Osteoblast (primary cell): ENCODE results near the gene OR1L1. TPM values are rescaled to one million over a fixed set of nuclear protein-coding genes. Genes with fewer than 3 reads are reported as not detected.

Experiments used
- DNase-seq: peaks from one replicate; pipeline ENCODE4 v3.0.0; 2011; ENCODE audit warnings: low spot score, mixed read lengths; ENCODE audit not compliant: insufficient read length; ENCODE audit errors: missing footprints
- H2AFZ ChIP-seq: 2 replicates; pipeline ENCODE4 v1.6.0; 2011; ENCODE audit warnings: mild to moderate bottlenecking, low read length
- H3K27ac ChIP-seq: 2 replicates; pipeline ENCODE4 v1.5.1; 2011; ENCODE audit warnings: mild to moderate bottlenecking, low read depth, low read length, moderate library complexity
- H3K27me3 ChIP-seq: 2 replicates; pipeline ENCODE4 v1.6.0; 2012; ENCODE audit warnings: mild to moderate bottlenecking, control low read depth, inconsistent platforms, low read length, moderate library complexity; ENCODE audit not compliant: insufficient read depth
- H3K36me3 ChIP-seq: 2 replicates; pipeline ENCODE4 v1.5.1; 2011; ENCODE audit warnings: mild to moderate bottlenecking, low read length, control low read depth, moderate library complexity; ENCODE audit not compliant: insufficient read depth
- H3K4me1 ChIP-seq: 2 replicates; pipeline ENCODE4 v1.5.1; 2011; ENCODE audit warnings: mild to moderate bottlenecking, low read length, control low read depth, moderate library complexity; ENCODE audit not compliant: insufficient read depth
- H3K4me2 ChIP-seq: 2 replicates; pipeline ENCODE4 v1.6.0; 2011; ENCODE audit warnings: mild to moderate bottlenecking, low read length; ENCODE audit not compliant: insufficient read depth
- H3K4me3 ChIP-seq: fragments of 200-600 bp; sonication (generic); 3 replicates; pipeline ENCODE4 v1.5.1; 2012; ENCODE audit warnings: mild to moderate bottlenecking, low read length, inconsistent platforms; ENCODE audit not compliant: insufficient read depth
- H3K79me2 ChIP-seq: 2 replicates; pipeline ENCODE4 v1.6.0; 2012; ENCODE audit warnings: mild to moderate bottlenecking, low read length, control low read depth, inconsistent platforms; ENCODE audit not compliant: insufficient read depth
- H3K9me3 ChIP-seq: 2 replicates; pipeline ENCODE4 v1.5.1; 2011; ENCODE audit warnings: low read depth, low read length, control low read depth
- H4K20me1 ChIP-seq: 2 replicates; pipeline ENCODE4 v1.6.0; 2012; ENCODE audit warnings: mild to moderate bottlenecking, low read length, control low read depth; ENCODE audit not compliant: insufficient read depth
- CTCF ChIP-seq: IDR thresholded peaks from 2 replicates; pipeline ENCODE4 v1.5.1; 2011; ENCODE audit warnings: mild to moderate bottlenecking, low read depth, low read length, moderate library complexity; ENCODE audit errors: extremely low read depth
- total RNA-seq: library from RNA; depleted of rRNA; stranded (reverse); fragments of >200 nt; gene quantifications from 2 replicates; pipeline ENCODE4 v1.2.3, GENCODE V29; 2012

The OR1L1 gene
- total RNA-seq, 1 donor, result not detected

GRCh38 chr9:122656378-122656777 lies 5.1 kb upstream of the OR1L1 start:
- DNase-seq, result no peak
- H2AFZ ChIP-seq, result no peak overlapping the region
- no peaks in the 10 kb centered on the region for H3K79me2 ChIP-seq
- H3K9me3 ChIP-seq, result no peaks in the 10 kb centered on the region
- TF ChIP-seq CTCF, result no peak
- no peaks in the 10 kb centered on the region for H3K4me1 ChIP-seq
- no peaks in the 10 kb centered on the region for H3K36me3 ChIP-seq
- H3K4me3 ChIP-seq, result no peak overlapping the region
- H3K4me2 ChIP-seq, result no peak overlapping the region
- H3K27me3 ChIP-seq, result no peaks in the 10 kb centered on the region
- no peaks in the 10 kb centered on the region for H4K20me1 ChIP-seq
- no peak overlapping the region for H3K27ac ChIP-seq

DNA sequence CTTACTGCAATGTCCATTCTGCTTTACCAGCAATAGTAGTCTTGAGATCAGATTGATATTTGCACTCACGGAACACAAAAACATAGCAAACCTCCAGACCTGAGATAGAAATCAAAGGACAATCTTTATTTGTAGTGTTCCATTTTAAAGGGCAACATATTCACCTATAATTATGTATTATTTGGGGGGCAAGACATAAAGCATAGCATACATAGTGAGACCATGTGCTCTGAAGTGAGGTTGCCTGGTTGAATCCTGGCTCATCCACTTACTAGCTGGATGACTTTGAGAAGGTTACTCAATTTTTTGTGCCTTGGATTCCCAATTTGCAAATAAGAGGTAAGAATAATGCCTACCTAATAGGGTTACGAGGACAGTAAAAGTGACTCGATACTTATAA lies 4.0 kb upstream of the OR1L1 start, which contains the start of gene OR1B1:
OR1B1 (minus strand) TSS at position 101 of the 400 bp plus-strand sequence.
- DNase-seq, result no peak
- no peak within 1 kb of the TSS for H3K4me3 ChIP-seq
- no peak within 1 kb of the TSS for H3K4me2 ChIP-seq
- H3K4me1 ChIP-seq, result no peaks in the 10 kb centered on the region
- H3K27me3 ChIP-seq, result no peaks in the 10 kb centered on the region
- no peaks in the 10 kb centered on the region for H3K36me3 ChIP-seq
- no peaks in the 10 kb centered on the region for H4K20me1 ChIP-seq
- no peak for TF ChIP-seq CTCF
- H3K9me3 ChIP-seq, result no peaks in the 10 kb centered on the region
- H3K79me2 ChIP-seq, result no peaks in the 10 kb centered on the region
- H2AFZ ChIP-seq, result no peak within 1 kb of the TSS
- no peak within 1 kb of the TSS for H3K27ac ChIP-seq

GRCh38 chr9:122672481-122672880 lies 11.0 kb downstream of the OR1L1 start:
- DNase-seq, result no peak
- H3K27me3 ChIP-seq, result no peaks in the 10 kb centered on the region
- TF ChIP-seq CTCF, result no peak
- no peaks in the 10 kb centered on the region for H3K36me3 ChIP-seq
- no peak overlapping the region for H3K4me2 ChIP-seq
- no peaks in the 10 kb centered on the region for H3K79me2 ChIP-seq
- no peaks in the 10 kb centered on the region for H3K4me1 ChIP-seq
- H3K27ac ChIP-seq, result no peak overlapping the region
- H3K4me3 ChIP-seq, result no peak overlapping the region
- H3K9me3 ChIP-seq, result no peaks in the 10 kb centered on the region
- H2AFZ ChIP-seq, result no peak overlapping the region
- H4K20me1 ChIP-seq, result no peaks in the 10 kb centered on the region

- H3K4me3 ChIP-seq, result no peak overlapping the region
- H3K27ac ChIP-seq, result no peak overlapping the region
- no peaks in the 10 kb centered on the region for H3K79me2 ChIP-seq
- H3K27me3 ChIP-seq, result no peaks in the 10 kb centered on the region
- no peaks in the 10 kb centered on the region for H3K9me3 ChIP-seq
- no peaks in the 10 kb centered on the region for H4K20me1 ChIP-seq
- no peak overlapping the region for H2AFZ ChIP-seq
- no peak for TF ChIP-seq CTCF
- no peak overlapping the region for H3K4me2 ChIP-seq
- H3K4me1 ChIP-seq, result no peaks in the 10 kb centered on the region
- DNase-seq, result no peak
- H3K36me3 ChIP-seq, result no peaks in the 10 kb centered on the region
These were observed 23.3 kb downstream of the OR1L1 start for GRCh38 chr9:122684851-122685250.
